Spleen (tissue), 7 donors: ENCODE measurements around the gene PLEKHM2.
"Not testable (repeated sequence)": the region's sequence is repeated elsewhere in the genome, so short reads cannot be mapped to it uniquely, and the experiment has no call there.

Experiments used
- POLR2A ChIP-seq, 3 donors: fragments of 450-650 bp; IDR thresholded peaks; one replicate each; pipeline ENCODE4 v1.5.1; 2017; ENCODE audit warnings: antibody characterized with exemption in 3 of 3, mild to moderate bottlenecking in 1 of 3
- TF ChIP-seq, protein P1 (sequence below), 11 experiments: fragments of 200-600 bp in 7 of 11; fragments of 450-650 bp in 4 of 11; sonication (generic) in 4 of 11; IDR thresholded peaks in 8 of 11; conservative IDR thresholded peaks in 3 of 11; 1 replicate in 7 of 11; 2 replicates in 4 of 11; pipeline versions ENCODE4 v1.4.0 to v1.8.0; 2016 to 2021; ENCODE audit warnings: antibody characterized with exemption in 11 of 11, inconsistent platforms in 4 of 11, mild to moderate bottlenecking in 1 of 11
- donor health status: DM: no; HTN: no; CAD: no; lungs with moderate emphysema.
- donor health status: DM: no; HTN: no; CAD: no.
- donor health status: DM: no; HTN: no; CAD: no.

DNA sequence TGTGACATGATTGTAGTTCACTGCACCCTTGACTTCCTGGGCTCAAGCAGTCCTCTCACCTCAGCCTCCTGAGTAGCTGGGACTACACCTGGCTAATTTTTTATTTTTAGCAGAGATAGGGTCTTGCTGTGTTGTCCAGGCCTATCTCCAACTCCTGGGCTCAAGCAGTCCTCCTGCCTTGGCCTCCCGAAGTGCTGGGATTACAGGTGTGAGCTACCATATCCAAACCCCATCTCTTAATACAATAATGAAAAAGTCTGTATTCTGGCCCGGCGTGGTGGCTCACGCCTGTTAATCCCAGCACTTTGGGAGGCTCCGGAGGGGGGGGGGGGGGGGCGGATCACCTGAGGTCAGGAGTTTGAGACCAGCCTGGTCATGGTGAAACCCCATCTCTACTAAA lies 32.0 kb upstream of the PLEKHM2 start:
- TF ChIP-seq POLR2A (IDR thresholded peaks at IDR 0.05), result not testable (repeated sequence)
- TF ChIP-seq, protein P1, sequence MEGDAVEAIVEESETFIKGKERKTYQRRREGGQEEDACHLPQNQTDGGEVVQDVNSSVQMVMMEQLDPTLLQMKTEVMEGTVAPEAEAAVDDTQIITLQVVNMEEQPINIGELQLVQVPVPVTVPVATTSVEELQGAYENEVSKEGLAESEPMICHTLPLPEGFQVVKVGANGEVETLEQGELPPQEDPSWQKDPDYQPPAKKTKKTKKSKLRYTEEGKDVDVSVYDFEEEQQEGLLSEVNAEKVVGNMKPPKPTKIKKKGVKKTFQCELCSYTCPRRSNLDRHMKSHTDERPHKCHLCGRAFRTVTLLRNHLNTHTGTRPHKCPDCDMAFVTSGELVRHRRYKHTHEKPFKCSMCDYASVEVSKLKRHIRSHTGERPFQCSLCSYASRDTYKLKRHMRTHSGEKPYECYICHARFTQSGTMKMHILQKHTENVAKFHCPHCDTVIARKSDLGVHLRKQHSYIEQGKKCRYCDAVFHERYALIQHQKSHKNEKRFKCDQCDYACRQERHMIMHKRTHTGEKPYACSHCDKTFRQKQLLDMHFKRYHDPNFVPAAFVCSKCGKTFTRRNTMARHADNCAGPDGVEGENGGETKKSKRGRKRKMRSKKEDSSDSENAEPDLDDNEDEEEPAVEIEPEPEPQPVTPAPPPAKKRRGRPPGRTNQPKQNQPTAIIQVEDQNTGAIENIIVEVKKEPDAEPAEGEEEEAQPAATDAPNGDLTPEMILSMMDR (IDR thresholded peaks at IDR 0.05 in 8 of 11, conservative IDR thresholded peaks at IDR 0.05 in 3 of 11), result not testable (repeated sequence)
